Dermis lymphatic vessel endothelial cell (primary cell): ENCODE data around the gene PIAS1. TPM values are rescaled to one million over a fixed set of nuclear protein-coding genes. Genes with fewer than 3 reads are reported as not detected.

Experiments used
- total RNA-seq: library from RNA; depleted of rRNA; stranded (reverse); fragments of >200 nt; gene quantifications from 2 replicates; pipeline ENCODE4 v1.2.1, GENCODE V29; 2014

PIAS1 gene
- 11.7 and 13.1 TPM in 2 replicates for total RNA-seq

DNA sequence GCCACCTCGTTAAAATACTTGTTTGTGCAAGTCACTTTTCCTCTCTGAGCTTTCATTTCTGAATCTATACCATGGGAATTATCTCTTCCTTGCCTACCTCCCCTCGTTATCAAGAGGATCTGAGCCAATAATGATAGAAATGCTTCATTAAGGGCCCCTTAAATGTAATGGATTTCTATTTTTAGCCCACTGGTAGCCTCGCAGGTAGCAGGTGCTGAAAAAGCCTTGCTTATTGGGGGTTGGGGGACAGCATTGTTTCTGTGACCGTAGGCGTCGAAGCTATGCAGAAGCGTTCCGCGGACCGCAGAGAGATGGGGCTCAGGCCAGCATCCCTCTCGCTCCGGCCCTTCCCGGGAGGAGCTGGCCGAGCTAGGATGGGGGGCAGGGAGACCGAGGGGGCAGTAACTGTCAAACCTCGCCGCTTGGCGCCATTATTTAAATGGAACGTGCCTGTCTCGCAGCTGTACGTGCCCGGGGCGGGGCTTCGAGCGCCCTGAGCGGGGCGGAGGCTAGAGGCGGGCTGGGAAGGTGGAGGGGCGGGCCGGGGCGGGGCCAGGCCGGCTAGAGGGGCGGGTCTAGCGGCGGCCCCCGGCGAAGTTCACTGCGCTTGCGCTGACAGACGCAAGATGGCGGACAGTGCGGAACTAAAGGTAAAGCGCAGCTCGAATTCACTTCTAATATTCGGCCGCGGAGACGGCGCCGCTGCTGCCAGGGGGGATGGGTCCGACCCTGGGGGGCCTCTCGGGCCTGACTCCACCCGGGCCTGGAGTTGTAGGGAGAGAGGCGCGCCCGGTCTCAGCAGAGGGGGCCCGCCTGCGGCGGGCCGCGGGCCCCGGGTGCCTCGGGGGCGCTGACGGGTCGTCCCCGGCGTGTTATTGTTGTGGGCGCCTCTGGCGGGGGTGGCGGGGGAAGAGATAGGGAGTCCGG is at the start of gene PIAS1:
Gene PIAS1, plus strand, starts transcription at position 615 of the 927 bp plus-strand sequence. Its CDS starts 12 bp downstream, at position 627.

DNA sequence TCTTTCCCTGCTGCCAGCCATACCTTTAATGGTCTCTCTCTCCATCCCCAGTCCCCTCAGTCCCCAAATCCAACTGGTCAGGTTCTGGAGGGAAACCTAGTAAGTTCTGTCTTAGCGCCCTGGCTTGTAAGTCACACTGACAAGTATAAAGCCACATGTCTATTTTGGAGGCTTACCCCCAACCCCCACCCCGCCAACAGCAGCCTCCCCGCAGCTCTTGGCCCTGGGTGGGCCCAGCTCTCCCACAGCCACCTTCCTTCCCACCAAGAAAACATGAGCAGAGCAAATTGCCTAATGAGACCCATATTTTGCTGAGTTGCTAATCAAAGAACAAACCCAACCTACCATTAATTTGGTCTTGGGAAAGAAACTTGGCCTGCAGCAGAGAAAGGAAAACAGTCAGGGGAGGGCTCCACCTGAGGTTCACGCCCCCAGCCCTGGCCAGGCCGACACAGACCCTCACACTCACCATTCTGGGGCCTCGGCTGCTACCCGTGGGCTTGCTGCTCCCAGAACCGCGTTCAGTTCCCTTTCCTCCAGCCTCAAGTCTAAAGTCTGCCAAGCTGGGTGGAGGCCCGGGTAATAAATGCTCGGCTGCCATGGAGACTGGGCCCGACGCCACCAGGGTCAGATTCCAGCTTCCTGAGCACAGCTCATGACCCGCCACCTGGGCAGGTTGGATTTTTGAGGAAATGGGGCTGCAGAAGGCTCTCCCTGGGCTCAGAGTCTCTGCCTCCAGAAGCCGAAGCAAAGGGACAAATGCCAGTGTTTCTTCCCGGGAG is 150.9 kb downstream of the PIAS1 start, which contains the start of gene CALML4:
Gene CALML4, minus strand, starts transcription at position 557 of the 782 bp plus-strand sequence. Its CDS starts 85 bp downstream, at position 472.

DNA sequence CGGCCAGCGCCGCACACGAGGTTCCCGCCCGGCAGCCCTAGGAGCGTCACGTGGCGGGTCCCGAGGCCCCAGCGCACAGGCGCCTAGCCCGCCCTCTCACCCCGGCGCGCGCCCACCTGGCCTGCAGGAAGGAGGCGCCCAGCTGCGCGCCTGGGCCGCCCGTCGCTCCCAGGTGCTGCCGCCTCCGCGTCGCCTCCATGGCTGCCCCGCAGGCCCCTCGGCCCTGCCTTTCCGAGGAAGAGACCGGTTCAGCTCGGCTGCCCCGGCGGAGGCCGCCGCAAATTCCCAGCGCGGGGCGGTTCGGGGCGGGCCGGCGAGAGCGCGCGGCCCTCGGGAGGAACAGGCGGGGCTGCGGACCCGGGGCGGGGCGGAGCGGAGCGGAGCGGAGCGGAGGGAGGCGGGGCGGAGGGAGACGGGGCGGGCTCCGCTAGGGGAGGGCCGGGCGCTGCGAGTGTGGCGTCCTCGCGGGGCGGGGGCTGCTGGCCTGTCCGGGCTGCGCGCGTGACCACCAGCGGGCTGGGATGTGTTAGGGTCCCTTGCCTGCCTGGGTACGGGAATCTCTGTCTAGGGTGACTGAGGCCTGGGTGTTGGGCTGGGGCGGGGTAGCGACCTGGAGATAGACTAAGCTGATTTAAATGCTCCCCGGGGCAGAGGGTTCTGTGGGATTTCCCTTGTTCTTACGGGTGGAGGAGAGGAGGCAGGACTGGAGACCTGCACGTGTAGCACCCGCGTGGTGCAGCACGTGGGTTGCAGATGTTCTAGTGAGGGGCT is 175.5 kb downstream of the PIAS1 start, which contains the start of gene CLN6:
Gene CLN6, minus strand, starts transcription at position 343 of the 771 bp plus-strand sequence. Its CDS starts 144 bp downstream, at position 199.

Other genes with a start within 250 kb of the PIAS1 start
- gene SKOR1, start 228.8 kb upstream of the PIAS1 start, total RNA-seq = 0.09 and 0.11 TPM in 2 replicates
- gene RNU6-1, start 214.3 kb upstream of the PIAS1 start, total RNA-seq = not detected in 2 replicates
- 0.98 and 1.4 TPM in 2 replicates for gene CALML4, start 151.0 kb downstream of the PIAS1 start, total RNA-seq
- gene CLN6, start 175.4 kb downstream of the PIAS1 start, total RNA-seq = 6.1 and 9.9 TPM in 2 replicates
- gene FEM1B, start 223.4 kb downstream of the PIAS1 start, total RNA-seq = 39.1 and 48.4 TPM in 2 replicates